NT2/D1 (cell line): ENCODE data around the gene RWDD3.

ENCODE experiments used
- DNase-seq: peaks from one replicate; pipeline ENCODE4 v3.0.0-alpha.2; 2011; ENCODE audit warnings: low read depth, low spot score
- H3K27me3 ChIP-seq: 2 replicates; pipeline ENCODE4 v1.6.0; 2011; ENCODE audit warnings: mild to moderate bottlenecking; ENCODE audit not compliant: insufficient read length, insufficient read depth
- H3K36me3 ChIP-seq: 2 replicates; pipeline ENCODE4 v1.6.1; 2011; ENCODE audit warnings: mild to moderate bottlenecking, low read length, mixed read lengths; ENCODE audit not compliant: insufficient read depth, insufficient read length
- H3K4me1 ChIP-seq: 2 replicates; pipeline ENCODE4 v1.5.1; 2011; ENCODE audit not compliant: insufficient read depth, insufficient read length
- H3K4me3 ChIP-seq: 2 replicates; pipeline ENCODE4 v1.5.1; 2011; ENCODE audit warnings: low read depth; ENCODE audit not compliant: insufficient read length
- H3K9ac ChIP-seq: 2 replicates; pipeline ENCODE4 v1.6.0; 2011; ENCODE audit warnings: low read depth; ENCODE audit not compliant: insufficient read length
- H3K9me3 ChIP-seq: 2 replicates; pipeline ENCODE4 v1.5.1; 2011; ENCODE audit warnings: mild to moderate bottlenecking, low read length; ENCODE audit not compliant: insufficient read depth
- SUZ12 ChIP-seq: IDR thresholded peaks from 2 replicates; pipeline ENCODE4 v1.6.1; 2011; ENCODE audit not compliant: insufficient read length, insufficient read depth; ENCODE audit errors: extremely low read depth
- YY1 ChIP-seq: IDR thresholded peaks from 2 replicates; pipeline ENCODE4 v1.6.1; 2011; ENCODE audit not compliant: insufficient read length, insufficient read depth
- ZNF274 ChIP-seq: IDR thresholded peaks from 2 replicates; pipeline ENCODE4 v1.6.1; 2011; ENCODE audit warnings: mild to moderate bottlenecking, low read depth, low read length

RWDD3 gene

DNA sequence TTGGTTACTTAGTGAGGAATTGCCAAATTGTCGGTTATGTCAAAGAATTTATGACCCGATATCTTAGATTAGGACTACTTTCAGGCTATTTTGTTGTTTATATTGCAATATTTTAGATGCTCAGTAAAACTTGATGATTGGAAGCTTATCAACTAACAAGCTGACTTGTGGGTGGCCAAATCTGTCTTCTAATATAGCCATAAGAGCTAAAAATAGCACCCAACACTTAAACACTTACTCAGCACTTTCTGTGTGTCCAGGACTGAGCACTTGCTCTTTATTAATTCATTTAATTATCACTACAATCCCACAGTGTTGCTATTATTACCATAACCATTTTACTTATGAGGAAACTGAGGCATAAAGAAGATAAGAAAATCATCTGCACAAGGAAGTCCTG lies 50.4 kb downstream of the RWDD3 start:
- Histone ChIP-seq H3K9me3 (no peaks in the 10 kb centered on the region), H3K4me3 (no peak overlapping the region), H3K4me1 (no peaks in the 10 kb centered on the region), H3K9ac (no peak overlapping the region), H3K27me3 (no peaks in the 10 kb centered on the region), H3K36me3 (no peaks in the 10 kb centered on the region)
- TF ChIP-seq ZNF274 (no peak), SUZ12 (no peak), YY1 (no peak)
- DNase-seq = no peak

DNA sequence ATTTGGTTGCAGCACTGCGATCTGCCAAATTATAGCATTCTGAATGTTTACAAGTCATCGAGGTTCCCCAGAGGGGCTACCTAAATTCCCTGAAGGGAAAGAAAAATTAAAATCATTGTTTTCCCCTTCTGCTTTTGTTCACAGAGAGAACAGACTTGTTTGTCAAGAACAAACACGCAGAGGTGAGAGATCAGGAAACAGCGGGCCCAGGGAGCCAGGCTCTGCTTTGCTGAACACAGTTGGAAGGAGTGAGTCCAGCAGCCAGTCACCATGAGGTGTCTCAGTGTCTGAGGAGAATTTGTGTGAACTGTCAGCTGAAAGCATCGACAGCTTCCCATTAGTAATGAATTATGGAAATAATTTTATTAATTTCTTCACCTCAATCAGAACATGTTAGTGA lies 52.5 kb downstream of the RWDD3 start:
- Histone ChIP-seq H3K36me3 (no peaks in the 10 kb centered on the region), H3K9ac (no peak overlapping the region), H3K27me3 (no peaks in the 10 kb centered on the region), H3K4me1 (no peaks in the 10 kb centered on the region), H3K4me3 (no peak overlapping the region), H3K9me3 (no peaks in the 10 kb centered on the region)
- TF ChIP-seq YY1 (no peak), SUZ12 (no peak), ZNF274 (no peak)
- DNase-seq = no peak

DNA sequence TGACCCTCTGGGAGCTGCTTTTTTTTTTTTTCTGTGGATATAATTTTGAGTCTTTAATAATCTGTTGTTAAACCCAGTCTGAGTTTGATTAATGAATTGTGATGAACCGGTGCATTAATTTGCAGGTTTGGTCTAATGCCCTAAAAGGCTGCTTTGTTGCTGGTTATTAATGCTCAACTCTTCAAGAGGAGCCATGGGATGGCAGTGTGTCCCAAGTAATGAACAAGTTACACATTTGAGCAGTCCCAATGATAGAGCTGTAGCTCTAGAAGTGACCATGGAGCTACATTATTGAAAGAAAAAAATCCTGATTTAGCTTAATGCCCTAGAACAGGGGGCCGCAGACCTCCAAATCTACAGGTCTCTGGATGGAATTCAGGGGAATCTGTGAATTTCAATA lies 53.1 kb downstream of the RWDD3 start:
- Histone ChIP-seq H3K27me3 (no peaks in the 10 kb centered on the region), H3K36me3 (no peaks in the 10 kb centered on the region), H3K9ac (no peak overlapping the region), H3K4me3 (no peak overlapping the region), H3K4me1 (no peaks in the 10 kb centered on the region), H3K9me3 (no peaks in the 10 kb centered on the region)
- no peak for DNase-seq
- no peak for TF ChIP-seq YY1
- TF ChIP-seq SUZ12 = no peak
- no peak for TF ChIP-seq ZNF274

DNA sequence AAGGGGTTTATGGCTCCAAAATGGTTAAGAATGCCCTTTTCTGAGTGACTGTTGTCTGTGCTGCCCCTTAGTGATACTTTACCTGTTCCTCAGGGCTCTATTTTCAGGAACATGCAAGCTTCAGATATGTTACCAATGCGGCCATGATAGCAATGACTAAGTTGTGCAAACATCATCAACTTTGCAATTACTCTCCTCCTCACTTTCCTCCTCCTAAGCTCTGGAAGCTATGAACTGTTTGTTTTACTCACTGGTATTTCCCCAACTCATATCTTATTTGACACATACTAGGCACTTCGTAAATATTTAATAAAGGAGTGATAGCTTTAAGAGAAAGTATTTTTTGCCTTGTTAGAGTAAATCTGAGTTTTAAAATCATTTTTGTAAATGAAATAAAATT lies 53.8 kb downstream of the RWDD3 start:
- H3K4me3 ChIP-seq = no peak overlapping the region
- no peak for DNase-seq
- no peaks in the 10 kb centered on the region for H3K27me3 ChIP-seq
- TF ChIP-seq SUZ12 = no peak
- TF ChIP-seq YY1 = no peak
- no peak for TF ChIP-seq ZNF274
- no peaks in the 10 kb centered on the region for H3K9me3 ChIP-seq
- no peaks in the 10 kb centered on the region for H3K4me1 ChIP-seq
- H3K36me3 ChIP-seq = no peaks in the 10 kb centered on the region
- H3K9ac ChIP-seq = no peak overlapping the region
